ENCODE data around the gene SH3TC1.

The SH3TC1 gene

GRCh38 chr4:8202108-8203051 lies 3.3 kb downstream of the SH3TC1 start:
- DNase-seq: no peak

- DNase-seq: no peak
These were observed 3.9 kb downstream of the SH3TC1 start for GRCh38 chr4:8203052-8203401.

- DNase-seq: no peak
These were observed 4.7 kb downstream of the SH3TC1 start for GRCh38 chr4:8203817-8204216.

GRCh38 chr4:8204576-8205227 lies 5.6 kb downstream of the SH3TC1 start:
- DNase-seq: no peak

GRCh38 chr4:8205241-8205707 lies 6.2 kb downstream of the SH3TC1 start:
- DNase-seq: no peak

GRCh38 chr4:8205749-8206611 lies 6.9 kb downstream of the SH3TC1 start:
- DNase-seq: no peak

GRCh38 chr4:8207314-8207713 lies 8.2 kb downstream of the SH3TC1 start:
- DNase-seq: no peak

- DNase-seq: no peak
These were observed 9.5 kb downstream of the SH3TC1 start for GRCh38 chr4:8208565-8208964.

- DNase-seq: no peak
These were observed 10.2 kb downstream of the SH3TC1 start for GRCh38 chr4:8209181-8209874.

- no peak for DNase-seq
These were observed 10.9 kb downstream of the SH3TC1 start for GRCh38 chr4:8210010-8210409.

GRCh38 chr4:8210616-8211015 lies 11.5 kb downstream of the SH3TC1 start:
- no peak for DNase-seq

- no peak for DNase-seq
These were observed 12.2 kb downstream of the SH3TC1 start for GRCh38 chr4:8211251-8211650.

- no peak for DNase-seq
These were observed 12.9 kb downstream of the SH3TC1 start for GRCh38 chr4:8211737-8212581.

- DNase-seq: no peak
These were observed 13.5 kb downstream of the SH3TC1 start for GRCh38 chr4:8212622-8213021.

- DNase-seq: no peak
These were observed 14.0 kb downstream of the SH3TC1 start for GRCh38 chr4:8213121-8213520.

GRCh38 chr4:8214136-8214535 lies 15.0 kb downstream of the SH3TC1 start:
- no peak for DNase-seq

GRCh38 chr4:8215001-8215427 lies 15.9 kb downstream of the SH3TC1 start:
- DNase-seq: no peak

GRCh38 chr4:8215641-8216442 lies 16.8 kb downstream of the SH3TC1 start:
- DNase-seq: no peak

GRCh38 chr4:8216443-8217245 lies 17.6 kb downstream of the SH3TC1 start:
- no peak for DNase-seq

GRCh38 chr4:8217246-8217511 lies 18.1 kb downstream of the SH3TC1 start:
- DNase-seq: no peak
